ENCODE results near the gene FBXO48.

FBXO48 gene

DNA sequence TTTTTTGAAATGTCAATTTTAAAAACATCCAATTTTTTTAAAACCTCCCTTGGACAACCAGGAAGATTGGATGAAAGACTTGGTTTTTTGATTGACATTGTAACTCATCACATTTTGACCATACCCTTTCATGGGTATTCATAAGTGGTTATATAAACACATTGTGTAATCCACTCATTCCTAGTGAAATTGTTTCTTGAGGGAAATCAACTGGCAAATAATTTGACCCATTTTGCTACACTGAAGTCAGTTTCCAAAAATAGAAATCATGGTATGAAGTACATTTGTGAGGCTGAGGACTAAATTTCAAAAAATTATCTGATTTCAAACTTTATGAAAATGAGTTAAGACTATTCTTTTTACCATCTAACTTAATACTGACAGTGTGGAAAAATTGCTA is 31.5 kb downstream of the FBXO48 start:
- DNase-seq (ENCODE audit: low spot score): no peak

DNA sequence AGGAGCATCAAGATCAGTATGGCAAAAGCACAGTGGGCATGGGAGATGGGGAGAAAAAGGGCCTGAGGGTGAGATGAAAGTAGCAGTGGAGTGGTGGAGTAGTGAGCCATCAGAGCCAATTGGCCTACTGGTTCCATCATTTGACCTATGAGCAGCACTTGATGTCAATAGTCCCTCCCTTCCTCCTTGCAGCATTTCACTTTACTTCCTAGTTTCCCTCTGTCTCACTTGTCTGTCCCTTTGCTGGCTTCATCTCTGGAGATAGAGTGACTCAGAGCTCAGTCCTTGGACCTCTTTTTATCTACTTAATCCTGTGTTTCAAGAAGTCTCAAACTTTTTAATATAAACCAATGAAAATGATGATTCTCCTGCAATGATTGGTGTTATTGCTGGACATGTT is 32.1 kb downstream of the FBXO48 start:
- peak; percentile 29 for DNase-seq (ENCODE audit: low spot score)

DNA sequence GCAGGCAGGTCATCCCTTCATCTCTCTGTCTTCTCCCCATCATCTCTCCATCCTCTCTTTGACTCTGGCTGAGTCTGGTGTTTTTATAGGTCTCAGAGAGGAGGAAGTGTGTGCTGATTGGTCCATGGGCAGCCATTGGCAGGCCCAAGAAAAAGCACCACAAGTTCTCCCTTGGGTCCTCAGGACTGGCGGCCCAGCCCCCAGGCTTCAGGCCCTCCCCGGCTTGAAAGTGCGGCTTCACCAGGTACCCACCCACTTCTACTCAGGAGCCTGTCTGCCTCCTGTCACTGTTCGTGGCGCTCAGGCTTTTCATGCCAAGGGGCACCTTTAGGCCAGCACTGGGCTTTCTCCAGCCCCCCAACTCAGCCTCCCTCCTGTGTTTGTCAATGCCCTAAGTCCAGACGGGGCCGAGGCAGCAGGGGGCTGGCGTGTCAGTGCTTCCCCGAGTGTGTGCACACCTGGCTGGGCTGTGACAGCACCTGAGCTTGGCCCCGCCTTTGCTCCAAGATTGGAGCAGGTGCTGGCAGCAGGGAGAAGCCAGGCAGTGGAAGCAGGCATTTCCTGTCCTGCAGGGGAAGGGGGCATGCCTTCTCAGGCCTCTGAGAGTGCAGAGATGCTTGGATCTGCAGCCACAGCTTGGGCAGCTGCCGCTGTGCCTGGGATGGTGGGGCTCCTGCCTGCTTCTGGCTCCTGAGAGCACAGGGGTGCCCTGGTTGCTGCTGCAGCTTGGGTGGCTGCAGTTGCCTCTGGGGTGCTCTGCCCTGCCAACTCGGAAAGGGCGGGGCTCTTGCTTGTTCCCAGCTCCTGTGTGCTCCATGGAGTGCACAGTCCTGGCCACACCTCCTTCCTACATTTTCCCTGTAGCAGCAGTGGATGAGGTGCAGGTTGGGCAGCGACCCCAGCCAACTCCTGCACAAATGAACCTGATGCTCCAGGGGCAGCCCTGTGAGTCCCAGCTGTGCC is 34.1 kb downstream of the FBXO48 start:
- no peak for DNase-seq (ENCODE audit: low spot score)

DNA sequence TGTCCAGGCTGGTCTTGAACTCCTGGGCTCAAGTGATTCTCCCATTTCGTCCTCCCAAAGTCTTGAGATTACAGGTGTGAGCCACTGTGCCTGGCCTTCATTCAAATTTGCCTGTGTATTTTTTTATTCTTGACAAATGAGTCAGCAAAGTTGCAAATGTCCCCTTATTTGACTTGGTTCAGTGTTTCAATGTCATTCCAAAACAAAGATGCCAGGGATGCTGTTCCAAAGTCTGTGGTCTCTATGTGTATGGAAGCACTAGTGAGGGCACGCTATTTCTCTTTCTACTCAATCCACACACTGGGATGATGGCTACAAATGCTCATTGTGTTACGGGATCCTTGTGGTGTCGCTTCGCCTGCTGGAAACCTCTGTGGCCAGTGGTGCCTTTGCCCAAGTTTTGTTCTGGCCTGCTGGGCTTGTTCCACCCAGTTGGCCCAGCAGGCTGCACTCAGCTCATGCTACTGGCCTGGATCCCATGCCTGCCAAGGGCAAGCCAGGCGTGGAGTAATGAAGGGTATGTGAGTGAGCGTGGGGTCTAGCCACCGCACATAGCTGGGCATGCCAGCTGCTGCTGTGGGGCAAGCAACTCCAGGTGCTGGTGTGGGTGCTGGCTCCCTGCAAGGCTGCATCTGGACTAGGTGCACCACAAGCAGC is 35.6 kb downstream of the FBXO48 start:
- no peak for DNase-seq (ENCODE audit: low spot score)

DNA sequence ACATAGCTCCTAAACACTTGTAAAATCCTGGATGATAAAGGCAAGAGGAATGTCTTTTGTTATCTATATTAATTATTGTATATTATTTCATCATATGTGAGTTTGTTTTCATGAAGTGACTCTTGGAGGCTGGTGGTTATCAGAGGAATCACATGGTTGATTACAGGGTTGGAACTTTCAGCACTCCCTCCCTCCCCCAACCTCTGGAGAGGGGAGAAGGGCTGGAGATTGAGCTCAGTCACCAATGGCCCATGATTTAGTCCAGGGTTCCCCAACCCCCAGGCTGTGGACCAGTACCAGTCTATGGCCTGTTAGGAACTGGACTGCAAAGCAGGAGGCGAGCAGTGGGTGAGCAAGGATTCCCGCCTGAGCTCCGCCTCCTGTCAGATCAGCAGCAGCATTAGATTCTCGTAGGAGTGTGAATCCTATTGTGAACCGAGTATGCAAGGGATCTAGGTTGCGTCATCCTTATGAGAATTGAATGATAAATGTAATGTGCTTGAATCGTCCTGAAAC is 37.7 kb downstream of the FBXO48 start:
- DNase-seq (ENCODE audit: low spot score): no peak

DNA sequence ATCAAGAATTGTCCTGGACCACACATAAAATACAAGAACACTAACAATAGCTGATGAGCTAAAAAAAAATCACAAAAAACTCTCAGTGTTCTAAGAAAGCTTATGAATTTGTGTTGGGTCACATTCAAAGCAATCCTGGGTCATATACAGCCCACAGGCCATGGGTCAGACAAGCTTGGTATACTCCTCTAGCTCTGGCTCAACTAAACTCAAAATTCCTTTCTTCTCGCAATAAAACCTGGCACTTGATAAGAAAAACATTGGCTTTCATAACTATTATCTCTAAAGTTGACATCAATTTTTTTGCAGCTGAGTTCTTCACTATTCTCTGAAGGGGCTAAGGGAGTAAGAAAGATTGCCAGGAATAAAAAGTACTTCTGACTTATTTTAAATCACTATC is 38.3 kb downstream of the FBXO48 start:
- no peak for DNase-seq (ENCODE audit: low spot score)

DNA sequence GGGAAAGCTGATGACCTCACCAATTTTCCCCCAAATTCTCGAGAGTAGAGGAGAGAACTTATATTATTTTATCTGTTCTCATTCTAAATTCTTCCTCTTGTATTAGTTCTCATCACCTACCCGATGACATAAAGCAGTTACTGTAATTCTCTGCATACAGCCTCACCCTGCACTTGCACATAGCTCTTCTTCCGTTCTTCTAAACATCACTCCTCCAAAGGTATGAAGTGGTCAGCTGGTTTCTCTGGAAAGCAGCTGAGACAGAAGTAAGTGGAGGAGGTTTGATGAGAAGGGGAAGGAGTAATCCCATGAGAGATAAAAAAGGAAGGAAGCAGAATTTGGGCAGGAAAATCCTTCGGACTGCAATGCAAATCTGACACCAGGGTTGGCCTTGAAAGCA is 39.0 kb downstream of the FBXO48 start:
- DNase-seq (ENCODE audit: low spot score): peak; percentile 49

DNA sequence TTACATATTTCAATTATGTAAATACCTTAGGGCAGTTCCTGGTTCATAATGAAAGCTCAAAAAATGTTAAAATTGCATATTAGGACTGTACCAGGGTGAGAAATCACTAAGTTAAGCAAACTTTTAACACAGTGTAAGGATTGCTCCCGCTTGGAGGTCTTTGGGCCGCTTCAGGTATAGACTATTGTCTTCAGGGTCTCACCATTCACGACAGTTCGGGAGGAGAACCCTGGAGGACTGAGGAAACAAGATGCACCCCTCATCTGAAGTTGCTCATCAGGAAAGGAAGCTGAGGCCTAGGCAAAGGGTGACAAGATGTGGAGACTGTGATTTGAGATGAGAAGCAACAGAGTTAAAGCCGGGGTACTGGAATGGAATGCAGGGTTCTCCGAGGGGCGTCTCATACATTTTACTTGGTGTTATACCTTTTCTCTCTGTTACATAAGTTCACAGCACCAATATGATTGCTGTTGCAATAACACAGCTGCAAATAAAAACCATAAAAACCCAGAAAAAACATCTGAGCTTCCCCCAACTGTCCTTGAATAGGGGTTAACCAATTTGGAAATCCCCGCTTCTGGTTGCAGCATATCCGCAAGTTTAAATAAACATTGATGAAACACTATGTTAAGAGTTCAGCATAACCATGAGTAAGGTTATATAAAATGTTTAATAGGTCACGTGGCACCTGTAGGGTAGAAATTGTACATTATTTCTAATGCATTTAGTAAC is 40.1 kb downstream of the FBXO48 start:
- peak; percentile 90 for DNase-seq (ENCODE audit: low spot score)

DNA sequence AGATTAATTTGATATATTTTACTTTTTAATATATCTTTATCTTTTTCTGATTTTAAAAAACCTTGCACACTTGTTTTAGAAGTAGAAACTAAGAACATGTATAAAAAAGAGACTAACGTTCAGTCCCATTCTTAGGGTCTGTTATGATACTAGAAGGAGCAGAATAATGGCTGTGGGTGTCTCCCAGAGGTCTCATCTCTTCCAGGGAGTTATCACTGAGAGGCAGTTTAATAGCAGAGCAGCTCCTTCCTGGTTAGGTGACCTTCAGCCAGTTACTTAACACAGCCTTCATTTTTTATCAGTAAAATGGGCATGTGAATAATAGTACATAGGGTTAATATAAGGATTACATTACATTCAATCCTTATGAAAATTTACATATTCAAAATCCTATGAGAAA is 40.6 kb downstream of the FBXO48 start:
- DNase-seq (ENCODE audit: low spot score): no peak

DNA sequence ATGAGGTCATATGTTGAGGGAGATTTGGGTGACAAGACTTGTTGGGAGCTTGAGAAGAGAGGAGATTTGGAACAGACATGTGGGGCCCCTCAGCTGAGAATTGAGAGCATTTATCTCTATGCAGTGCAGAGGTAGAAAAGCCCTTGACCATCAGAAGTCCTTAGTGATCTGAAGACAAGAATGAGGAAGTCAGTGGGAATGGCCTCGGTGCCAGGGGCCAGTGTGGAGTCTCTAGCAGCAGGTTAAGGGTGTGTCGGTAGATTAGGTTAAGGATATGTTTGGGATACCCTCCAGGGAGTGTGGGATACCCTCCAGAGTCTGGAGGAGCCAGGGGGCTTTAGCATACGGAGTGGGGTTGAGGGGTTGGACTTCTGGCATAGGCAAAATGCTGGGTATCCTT is 41.6 kb downstream of the FBXO48 start:
- DNase-seq (ENCODE audit: low spot score): no peak

DNA sequence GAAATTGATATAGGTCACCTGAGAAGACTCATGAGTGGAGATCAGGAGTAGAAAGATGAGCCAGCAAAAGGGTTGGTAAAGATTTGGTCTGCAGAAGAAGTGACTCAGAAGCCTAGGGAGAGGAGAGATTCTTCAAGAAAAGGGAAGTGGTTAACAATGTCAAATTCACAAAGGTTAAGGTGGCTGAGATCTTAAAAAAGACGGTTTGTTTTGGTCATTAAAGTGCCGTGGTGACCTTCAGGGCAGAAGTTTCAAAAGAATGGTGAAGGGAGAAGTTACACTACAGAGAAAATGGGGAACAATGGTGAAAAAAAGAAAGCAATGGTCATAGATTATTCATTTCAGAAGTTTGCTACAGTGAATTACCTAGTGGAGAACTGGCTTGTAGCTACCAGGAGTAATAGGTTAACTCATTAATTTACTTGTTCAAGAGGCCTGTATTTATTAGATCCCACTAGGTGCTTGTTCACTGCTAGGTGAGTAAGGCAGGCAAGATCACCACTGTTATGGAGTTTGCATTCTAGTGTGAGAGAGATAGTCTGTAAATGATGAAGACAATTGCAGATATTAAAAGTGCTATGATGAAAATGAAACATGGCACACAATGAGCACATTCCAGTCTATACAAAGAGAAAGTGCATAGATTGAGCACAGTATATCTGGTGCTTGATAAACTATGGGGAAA is 43.0 kb downstream of the FBXO48 start:
- DNase-seq (ENCODE audit: low spot score): peak; percentile 60

DNA sequence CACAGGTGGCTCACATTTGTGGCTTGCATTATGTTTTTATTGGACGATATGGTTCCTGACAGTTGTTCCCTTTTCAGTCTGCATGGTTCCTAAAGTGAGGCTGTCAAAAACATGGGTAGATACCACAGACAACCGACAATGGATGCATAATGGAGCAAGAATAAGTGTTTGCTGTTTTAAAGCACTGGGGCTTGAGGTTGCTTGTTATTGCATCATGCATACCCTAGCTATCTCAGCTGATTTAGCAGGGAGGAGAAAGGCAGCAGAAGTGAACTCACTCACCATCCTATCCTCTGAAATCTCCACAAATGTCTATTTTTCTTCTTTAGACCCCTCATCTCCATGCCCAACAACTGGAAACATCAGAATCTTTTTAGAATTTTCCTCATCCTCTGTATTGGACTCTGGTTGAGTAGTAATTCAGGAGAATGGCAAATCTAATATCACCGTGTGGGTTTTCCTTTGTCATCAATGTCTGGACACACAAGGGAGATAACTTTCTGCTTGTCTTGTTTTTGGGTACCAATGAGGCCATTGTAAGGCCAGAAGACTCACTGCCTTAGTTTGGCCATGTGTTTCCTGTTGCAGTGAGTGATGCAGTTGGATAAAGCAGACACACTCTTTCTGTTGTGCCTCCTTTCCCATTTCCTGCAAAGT is 46.7 kb downstream of the FBXO48 start:
- DNase-seq (ENCODE audit: low spot score): peak; percentile 61

DNA sequence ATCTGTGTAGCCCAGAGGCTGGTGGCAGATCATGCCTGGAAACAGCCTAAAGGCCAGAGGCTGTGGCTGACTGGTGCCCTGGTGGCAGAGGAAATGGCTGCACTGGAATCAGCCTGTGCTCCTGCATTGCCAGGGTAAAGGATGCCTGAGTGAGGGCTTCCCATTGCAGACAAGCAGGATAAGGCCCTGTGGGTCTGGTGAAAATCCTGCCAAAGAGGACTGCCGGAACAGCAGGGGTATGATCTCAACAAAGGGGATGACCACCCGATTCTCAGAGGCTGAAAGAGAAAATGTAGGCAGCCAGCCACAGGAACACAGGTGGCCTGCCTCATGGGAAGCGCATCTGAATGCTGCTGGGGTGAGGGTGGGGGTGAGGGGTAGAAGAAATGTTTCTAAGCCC is 48.2 kb downstream of the FBXO48 start:
- peak; percentile 52 for DNase-seq (ENCODE audit: low spot score)

DNA sequence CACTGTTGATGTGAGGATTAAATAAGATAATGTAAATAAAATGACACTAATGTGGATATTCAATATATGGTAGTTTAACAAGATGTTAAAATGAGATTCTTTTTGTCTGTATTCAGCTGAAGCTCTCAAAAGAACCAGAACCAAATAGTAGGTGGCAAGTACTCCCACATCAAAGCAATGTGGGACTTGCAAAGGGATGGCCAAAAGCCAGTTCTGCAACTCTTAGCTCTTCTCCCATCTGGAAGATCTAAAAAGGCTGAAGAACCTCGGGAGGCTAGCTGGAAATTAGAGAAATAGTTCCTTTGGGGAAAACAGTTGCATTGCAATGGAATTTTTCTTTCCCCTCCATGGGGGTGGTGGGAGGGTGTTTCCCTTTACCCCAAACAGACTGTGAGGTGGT is 48.7 kb downstream of the FBXO48 start:
- DNase-seq (ENCODE audit: low spot score): no peak

DNA sequence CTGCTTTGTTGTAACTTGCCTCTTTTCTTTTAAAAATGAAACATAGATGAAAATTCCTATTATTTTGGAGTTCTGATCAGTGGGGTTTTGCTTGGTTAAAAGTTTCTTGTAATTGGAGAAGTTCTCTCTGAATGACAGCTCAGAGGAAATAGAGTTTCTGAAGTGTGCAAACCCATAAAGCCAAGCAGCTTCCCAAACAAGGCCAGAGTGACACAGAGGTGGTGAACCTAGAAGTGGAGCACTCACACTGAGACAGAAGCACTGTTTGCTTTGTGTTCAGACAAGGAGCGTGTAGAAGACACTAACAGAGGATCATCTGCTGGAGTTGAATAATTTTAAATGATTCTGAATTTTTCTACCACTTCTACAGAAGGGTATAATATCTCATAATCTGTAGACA is 49.2 kb downstream of the FBXO48 start:
- no peak for DNase-seq (ENCODE audit: low spot score)

DNA sequence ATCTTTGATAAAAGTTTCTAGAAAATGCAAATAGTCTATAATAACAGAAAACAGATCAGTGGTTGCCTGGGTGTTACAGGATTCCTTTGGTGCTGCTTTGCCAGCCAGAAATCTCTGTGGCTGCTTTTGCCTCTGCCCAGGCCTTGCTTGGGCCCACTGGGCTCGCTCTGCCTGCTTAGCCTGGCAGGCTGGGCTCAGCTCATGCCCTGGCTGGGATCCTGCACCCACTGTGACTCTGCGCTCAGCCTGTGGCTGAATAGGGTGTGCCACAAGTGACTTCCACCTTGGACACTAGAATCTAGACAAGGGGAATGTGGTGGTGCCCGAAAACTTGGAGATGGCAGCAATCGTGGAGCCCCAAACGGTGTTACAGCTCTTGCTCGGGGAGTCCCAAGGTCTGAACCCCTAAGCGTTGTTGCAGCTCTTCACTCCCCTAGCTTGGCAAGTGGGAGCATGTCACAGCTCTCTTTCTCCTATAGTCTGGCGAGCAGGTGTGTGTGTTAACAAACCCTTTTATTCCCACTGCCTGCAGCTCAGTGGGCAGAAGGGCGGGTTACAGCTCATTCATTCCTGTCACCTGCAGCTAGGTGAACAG is 50.9 kb downstream of the FBXO48 start:
- no peak for DNase-seq (ENCODE audit: low spot score)

DNA sequence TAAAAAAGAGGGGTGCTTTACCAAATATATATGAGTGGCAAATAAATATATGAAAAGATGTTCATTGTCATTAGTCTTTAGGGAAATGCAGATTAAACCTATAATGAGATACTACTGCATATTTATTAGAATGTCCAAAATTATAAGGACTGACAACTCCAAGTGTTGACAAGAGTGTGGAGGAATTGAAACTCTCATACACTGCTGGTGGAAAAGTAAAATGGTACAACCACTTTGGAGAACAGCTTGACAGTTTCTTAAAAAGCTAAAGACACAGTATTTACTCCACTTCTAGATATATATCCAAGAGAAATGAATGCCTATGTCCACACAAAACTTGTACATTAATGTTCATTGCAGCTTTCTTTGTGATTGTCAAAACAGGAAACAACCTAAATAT is 51.6 kb downstream of the FBXO48 start:
- no peak for DNase-seq (ENCODE audit: low spot score)

DNA sequence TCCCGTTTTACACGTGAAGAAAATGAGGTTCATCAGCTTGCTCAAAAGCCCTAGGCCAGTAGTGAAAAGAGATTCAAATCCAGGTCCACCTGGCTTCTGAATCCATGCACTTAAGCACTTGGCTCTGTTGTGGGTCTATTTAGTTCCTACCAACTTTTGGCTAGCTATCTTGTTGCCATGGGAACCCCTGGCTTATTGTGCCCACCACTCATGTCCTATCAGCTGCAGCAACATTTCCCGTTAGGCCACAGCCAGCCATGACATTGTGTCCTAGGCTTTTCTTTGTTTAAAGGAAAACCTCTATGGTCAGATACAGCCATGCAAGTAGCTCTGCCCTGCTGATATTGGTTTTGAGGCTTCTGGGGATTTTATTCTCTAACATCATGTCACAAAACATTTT is 52.2 kb downstream of the FBXO48 start:
- DNase-seq (ENCODE audit: low spot score): no peak

DNA sequence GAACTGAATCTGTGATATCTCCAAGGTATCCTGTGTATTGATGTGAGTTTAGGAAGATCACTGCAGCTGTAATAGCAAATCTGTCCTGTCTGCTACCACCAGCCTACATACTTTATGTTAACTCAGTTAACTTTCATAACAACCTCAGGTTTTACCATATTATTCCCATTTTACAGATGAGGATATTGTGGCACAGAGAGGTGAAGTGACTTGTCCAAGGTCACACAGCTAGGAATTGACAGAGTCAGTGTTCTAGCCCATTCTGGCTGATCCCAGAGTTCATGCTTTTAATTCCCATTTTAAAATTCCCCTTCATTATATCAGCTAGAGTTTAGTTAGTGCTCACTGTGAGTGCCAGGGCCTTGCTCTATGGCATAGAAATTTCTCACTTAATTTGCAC is 52.6 kb downstream of the FBXO48 start:
- DNase-seq (ENCODE audit: low spot score): no peak

DNA sequence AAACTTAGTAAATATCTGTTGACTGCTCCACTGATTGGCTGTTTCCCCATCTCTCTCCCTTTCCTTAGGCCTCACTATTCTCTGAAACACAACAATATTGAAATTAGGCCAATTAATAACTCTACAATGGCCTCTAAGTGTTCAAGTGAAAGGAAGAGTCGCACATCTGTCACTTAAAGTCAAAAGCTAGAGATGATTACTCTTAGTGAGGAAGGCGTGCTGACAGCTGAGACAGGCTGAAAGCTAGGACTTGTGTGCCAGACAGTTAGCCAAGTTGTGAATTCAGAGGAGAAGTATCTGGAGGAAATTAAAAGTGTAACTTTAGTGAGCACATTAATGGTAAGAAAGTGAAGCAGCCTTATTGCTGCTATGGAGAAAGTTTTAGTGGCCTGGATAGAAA is 53.6 kb downstream of the FBXO48 start:
- no peak for DNase-seq (ENCODE audit: low spot score)

All from NAMALWA (cell line).